OCI-LY1 (cell line): ENCODE results near the gene ACMSD.

Experiments used
- EZH2 ChIP-seq: fragments of 200-600 bp; sonication (generic), shearing (Covaris generic); IDR thresholded peaks from 2 replicates; pipeline ENCODE4 v1.8.0; 2017; ENCODE audit warnings: borderline replicate concordance, mixed run types, mild to moderate bottlenecking, antibody characterized with exemption, low read length, moderate library complexity, mixed read lengths
- TF ChIP-seq, protein P1 (sequence below): fragments of 200-600 bp; sonication (generic), shearing (Covaris generic); IDR thresholded peaks from 2 replicates; pipeline ENCODE4 v1.5.1; 2017; ENCODE audit warnings: mild to moderate bottlenecking, antibody characterized with exemption, low read length, moderate library complexity, mixed read lengths

DNA sequence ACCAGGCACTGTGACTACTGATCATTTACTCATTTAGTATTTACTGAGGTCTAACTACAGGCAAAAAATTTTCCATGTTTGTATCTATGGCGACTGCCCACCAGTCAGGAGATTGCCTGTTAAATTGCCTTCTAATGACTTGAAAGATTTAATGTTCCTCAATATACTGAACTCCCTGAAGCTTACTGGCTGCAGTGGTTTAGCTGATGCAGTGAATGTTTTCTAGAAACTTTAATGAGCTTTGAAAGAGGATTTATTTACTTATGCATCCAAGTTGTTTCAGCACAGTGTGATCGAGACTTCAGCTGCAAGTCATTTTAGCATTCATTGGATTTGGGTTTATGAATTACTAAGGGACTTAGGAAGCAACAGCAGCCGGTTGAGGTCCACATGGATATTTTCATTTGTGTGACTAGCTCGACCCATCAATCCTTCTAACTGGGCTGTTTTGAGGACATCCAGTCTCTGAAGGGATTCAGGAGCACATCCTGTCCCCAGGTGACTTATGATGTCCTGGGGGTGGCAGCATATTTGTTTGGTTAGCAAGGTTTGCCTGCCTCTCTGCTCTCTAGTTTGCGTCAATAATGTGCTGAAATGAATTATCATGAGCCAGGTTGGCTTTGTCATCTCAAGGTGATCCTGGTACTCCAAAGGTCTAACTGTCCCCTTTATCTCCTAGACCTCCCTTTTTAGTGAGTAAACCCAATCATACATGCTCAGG is 26.8 kb downstream of the ACMSD start:
- TF ChIP-seq, protein P1, sequence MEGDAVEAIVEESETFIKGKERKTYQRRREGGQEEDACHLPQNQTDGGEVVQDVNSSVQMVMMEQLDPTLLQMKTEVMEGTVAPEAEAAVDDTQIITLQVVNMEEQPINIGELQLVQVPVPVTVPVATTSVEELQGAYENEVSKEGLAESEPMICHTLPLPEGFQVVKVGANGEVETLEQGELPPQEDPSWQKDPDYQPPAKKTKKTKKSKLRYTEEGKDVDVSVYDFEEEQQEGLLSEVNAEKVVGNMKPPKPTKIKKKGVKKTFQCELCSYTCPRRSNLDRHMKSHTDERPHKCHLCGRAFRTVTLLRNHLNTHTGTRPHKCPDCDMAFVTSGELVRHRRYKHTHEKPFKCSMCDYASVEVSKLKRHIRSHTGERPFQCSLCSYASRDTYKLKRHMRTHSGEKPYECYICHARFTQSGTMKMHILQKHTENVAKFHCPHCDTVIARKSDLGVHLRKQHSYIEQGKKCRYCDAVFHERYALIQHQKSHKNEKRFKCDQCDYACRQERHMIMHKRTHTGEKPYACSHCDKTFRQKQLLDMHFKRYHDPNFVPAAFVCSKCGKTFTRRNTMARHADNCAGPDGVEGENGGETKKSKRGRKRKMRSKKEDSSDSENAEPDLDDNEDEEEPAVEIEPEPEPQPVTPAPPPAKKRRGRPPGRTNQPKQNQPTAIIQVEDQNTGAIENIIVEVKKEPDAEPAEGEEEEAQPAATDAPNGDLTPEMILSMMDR = no peak
- no peak for TF ChIP-seq EZH2
